BLaER1 treated with 17β-estradiol and CSF1 and Interleukin-3, amounts not matched to agents 10 nM and 100 nM (cell line): Measurements from ENCODE around the gene PLXNC1.

Experiments used
- H3K27ac ChIP-seq, 11 experiments: shearing (Covaris generic); formaldehyde crosslinking; 2 replicates each; pipeline ENCODE4 v1.8.1; 2022
- H3K27me3 ChIP-seq, 11 experiments: shearing (Covaris generic); formaldehyde crosslinking; 2 replicates each; pipeline ENCODE4 v1.8.1; 2022
- H3K36me3 ChIP-seq, 11 experiments: shearing (Covaris generic); formaldehyde crosslinking; 2 replicates each; pipeline ENCODE4 v1.8.1; 2022
- H3K4me1 ChIP-seq, 10 experiments: shearing (Covaris generic); formaldehyde crosslinking; 2 replicates each; pipeline ENCODE4 v1.8.1; 2022
- H3K4me2 ChIP-seq, 11 experiments: shearing (Covaris generic); formaldehyde crosslinking; 2 replicates each; pipeline ENCODE4 v1.8.1; 2022
- H3K4me3 ChIP-seq, 10 experiments: shearing (Covaris generic); formaldehyde crosslinking; 2 replicates each; pipeline ENCODE4 v1.8.1; 2022
- H3K9ac ChIP-seq, 11 experiments: shearing (Covaris generic); formaldehyde crosslinking; 2 replicates each; pipeline ENCODE4 v1.8.1; 2022
- H3K9me3 ChIP-seq, 11 experiments: shearing (Covaris generic); formaldehyde crosslinking; replicated peaks in 1 of 11; 2 replicates each; pipeline ENCODE4 v1.8.1; 2022
- H4K20me1 ChIP-seq, 11 experiments: shearing (Covaris generic); formaldehyde crosslinking; 2 replicates each; pipeline ENCODE4 v1.8.1; 2022
- Cebpa-rat ChIP-seq, 11 experiments: shearing (Covaris generic); IDR thresholded peaks; 2 replicates each; pipeline ENCODE4 v1.8.1; 2022

The PLXNC1 gene

GRCh38 chr12:94185801-94186200 lies 37.4 kb downstream of the PLXNC1 start:
- H4K20me1 ChIP-seq: peaks cover 0 to 4% (median 0%) of the 10 kb centered on the region in 11 experiments; a peak in 2 of 22 replicates
- TF ChIP-seq Cebpa-rat (IDR thresholded peaks at IDR 0.05): no peak
- H3K27ac ChIP-seq: no peak overlapping the region; a peak in 1 of 22 replicates
- peaks cover 9 to 30% (median 16%) of the 10 kb centered on the region in 10 experiments for H3K4me1 ChIP-seq
- no peak overlapping the region for H3K4me3 ChIP-seq
- peaks cover 0 to 21% (median 0%) of the 10 kb centered on the region in 11 experiments; a peak in 2 of 22 replicates for H3K36me3 ChIP-seq
- H3K9ac ChIP-seq: no peak overlapping the region
- peaks cover 0 to 7% (median 0%) of the 10 kb centered on the region in 11 experiments; a peak in 1 of 22 replicates for H3K9me3 ChIP-seq
- peaks cover 0 to 50% (median 0%) of the 10 kb centered on the region in 11 experiments; a peak in 4 of 22 replicates for H3K27me3 ChIP-seq
- peak overlapping the region in 8 of 11 experiments; percentile 5 to 59 (median 38); a peak in 14 of 22 replicates for H3K4me2 ChIP-seq

- TF ChIP-seq Cebpa-rat (IDR thresholded peaks at IDR 0.05): 0 out of 22 replicates have a peak, but pooled peaks of 1 of the 11 experiments have one; percentile 15
- Histone ChIP-seq H3K27me3 (peaks cover 0 to 47% (median 0%) of the 10 kb centered on the region in 11 experiments; a peak in 4 of 22 replicates), H3K36me3 (peaks cover 0 to 25% (median 0%) of the 10 kb centered on the region in 11 experiments; a peak in 3 of 22 replicates), H3K27ac (no peak overlapping the region), H3K9ac (no peak overlapping the region), H3K4me2 (no peak overlapping the region), H3K4me1 (peaks cover 2 to 22% (median 12%) of the 10 kb centered on the region in 10 experiments), H3K9me3 (peaks cover 0 to 7% (median 0%) of the 10 kb centered on the region in 11 experiments; a peak in 2 of 22 replicates), H4K20me1 (peaks cover 0 to 4% (median 0%) of the 10 kb centered on the region in 11 experiments; a peak in 1 of 22 replicates), H3K4me3 (no peak overlapping the region)
Measured at GRCh38 chr12:94186278-94187241, 38.2 kb downstream of the PLXNC1 start.

- H3K36me3 ChIP-seq: peaks cover 0 to 31% (median 0%) of the 10 kb centered on the region in 11 experiments; a peak in 5 of 22 replicates
- H3K27me3 ChIP-seq: peaks cover 0 to 43% (median 0%) of the 10 kb centered on the region in 11 experiments; a peak in 4 of 22 replicates
- peaks cover 0 to 4% (median 0%) of the 10 kb centered on the region in 11 experiments; a peak in 1 of 22 replicates for H4K20me1 ChIP-seq
- peaks cover 0 to 7% (median 5%) of the 10 kb centered on the region in 11 experiments; a peak in 10 of 22 replicates for H3K9me3 ChIP-seq
- H3K4me2 ChIP-seq: no peak overlapping the region
- no peak for TF ChIP-seq Cebpa-rat (IDR thresholded peaks at IDR 0.05)
- H3K9ac ChIP-seq: no peak overlapping the region
- H3K27ac ChIP-seq: no peak overlapping the region
- no peak overlapping the region for H3K4me3 ChIP-seq
- peaks cover 0 to 19% (median 12%) of the 10 kb centered on the region in 10 experiments; a peak in 18 of 20 replicates for H3K4me1 ChIP-seq
Measured at GRCh38 chr12:94187361-94187760, 39.0 kb downstream of the PLXNC1 start.

DNA sequence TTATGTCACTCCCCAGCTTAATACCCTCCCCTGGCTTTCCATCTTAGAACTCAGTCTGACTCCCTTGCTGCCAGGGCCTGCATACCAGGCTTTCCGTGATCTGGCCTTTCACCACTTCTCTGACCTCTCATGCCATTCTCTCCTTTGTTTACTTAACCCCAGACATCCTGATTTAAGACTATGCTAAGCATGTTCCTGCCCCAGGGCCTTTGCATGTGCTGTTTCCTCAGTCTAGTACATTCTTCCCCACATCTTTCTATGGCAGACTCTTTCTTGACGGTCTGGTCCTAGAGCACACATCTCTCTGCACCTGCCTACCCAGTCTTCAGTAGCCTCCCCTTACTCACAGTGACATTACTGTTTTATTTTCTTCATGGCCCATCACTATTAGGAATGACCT lies 42.2 kb downstream of the PLXNC1 start:
- H3K9ac ChIP-seq: no peak overlapping the region
- H3K36me3 ChIP-seq: peaks cover 0 to 53% (median 0%) of the 10 kb centered on the region in 11 experiments; a peak in 7 of 22 replicates
- H3K4me3 ChIP-seq: no peak overlapping the region
- H3K4me2 ChIP-seq: no peak overlapping the region
- TF ChIP-seq Cebpa-rat (IDR thresholded peaks at IDR 0.05): no peak
- no peaks in the 10 kb centered on the region for H4K20me1 ChIP-seq
- H3K9me3 ChIP-seq: peaks cover 5 to 29% (median 19%) of the 10 kb centered on the region in 11 experiments; a peak in 16 of 22 replicates
- no peak overlapping the region for H3K27ac ChIP-seq
- peaks cover 0 to 16% (median 0%) of the 10 kb centered on the region in 11 experiments; a peak in 4 of 22 replicates for H3K27me3 ChIP-seq
- peaks cover 0 to 13% (median 9%) of the 10 kb centered on the region in 10 experiments; a peak in 17 of 20 replicates for H3K4me1 ChIP-seq

DNA sequence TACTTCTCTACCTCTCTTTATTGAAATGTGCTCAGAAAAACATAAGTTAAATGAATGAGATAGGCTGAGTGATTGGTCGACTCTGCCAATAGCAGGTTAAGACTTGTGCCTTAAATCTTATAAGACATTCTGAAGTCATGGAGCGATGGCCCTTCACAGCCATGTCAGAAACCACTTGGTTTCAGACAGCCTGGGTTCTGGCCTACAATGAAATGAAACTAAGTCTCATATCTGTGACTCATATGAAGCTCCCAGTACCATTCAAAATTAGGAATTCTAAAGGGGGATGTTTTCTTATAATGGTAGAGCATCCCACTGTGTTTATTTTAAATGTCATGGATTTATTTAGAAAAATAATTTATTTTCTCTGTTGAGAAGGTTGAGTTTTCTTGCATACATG lies 42.6 kb downstream of the PLXNC1 start:
- Histone ChIP-seq H3K27me3 (peaks cover 0 to 12% (median 0%) of the 10 kb centered on the region in 11 experiments; a peak in 4 of 22 replicates), H3K27ac (no peak overlapping the region), H3K9ac (no peak overlapping the region), H3K4me1 (peaks cover 0 to 12% (median 8%) of the 10 kb centered on the region in 10 experiments; a peak in 11 of 20 replicates), H4K20me1 (no peaks in the 10 kb centered on the region), H3K9me3 (peaks cover 5 to 29% (median 19%) of the 10 kb centered on the region in 11 experiments; a peak in 16 of 22 replicates), H3K4me2 (no peak overlapping the region), H3K36me3 (peaks cover 0 to 53% (median 0%) of the 10 kb centered on the region in 11 experiments; a peak in 7 of 22 replicates), H3K4me3 (no peak overlapping the region)
- no peak for TF ChIP-seq Cebpa-rat (IDR thresholded peaks at IDR 0.05)

- Histone ChIP-seq H3K27me3 (peaks cover 0 to 6% (median 0%) of the 10 kb centered on the region in 11 experiments; a peak in 1 of 22 replicates), H3K4me1 (peaks cover 0 to 12% (median 8%) of the 10 kb centered on the region in 10 experiments; a peak in 11 of 20 replicates), H3K9ac (no peak overlapping the region), H3K4me3 (no peak overlapping the region), H3K27ac (no peak overlapping the region), H4K20me1 (no peaks in the 10 kb centered on the region), H3K36me3 (peaks cover 0 to 49% (median 0%) of the 10 kb centered on the region in 11 experiments; a peak in 7 of 22 replicates), H3K4me2 (no peak overlapping the region), H3K9me3 (peaks cover 5 to 29% (median 19%) of the 10 kb centered on the region in 11 experiments; a peak in 16 of 22 replicates)
- no peak for TF ChIP-seq Cebpa-rat (IDR thresholded peaks at IDR 0.05)
Measured at GRCh38 chr12:94191811-94192210, 43.4 kb downstream of the PLXNC1 start.

DNA sequence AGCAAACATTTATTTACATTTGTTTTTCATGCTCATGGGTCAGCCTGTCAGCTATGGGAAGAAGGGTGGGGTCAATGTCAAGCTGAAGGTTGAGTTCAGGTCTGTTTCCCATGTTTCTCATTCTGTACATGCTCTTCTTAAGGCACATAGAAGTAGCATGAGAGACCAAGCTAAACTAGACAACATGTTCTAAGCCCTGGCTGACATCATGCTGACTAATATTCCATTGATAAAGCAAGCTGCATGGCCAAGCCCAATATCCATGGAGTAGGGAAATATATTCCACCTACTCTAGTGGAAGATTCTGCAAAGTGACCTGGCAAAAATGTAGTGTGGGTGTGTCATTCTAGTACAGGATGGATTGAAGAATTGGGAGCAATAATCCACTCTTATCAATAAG lies 44.1 kb downstream of the PLXNC1 start:
- no peak for TF ChIP-seq Cebpa-rat (IDR thresholded peaks at IDR 0.05)
- no peaks in the 10 kb centered on the region for H4K20me1 ChIP-seq
- no peak overlapping the region for H3K4me3 ChIP-seq
- H3K36me3 ChIP-seq: peaks cover 0 to 47% (median 0%) of the 10 kb centered on the region in 11 experiments; a peak in 7 of 22 replicates
- H3K9me3 ChIP-seq: peaks cover 5 to 29% (median 19%) of the 10 kb centered on the region in 11 experiments; a peak in 16 of 22 replicates
- H3K27ac ChIP-seq: no peak overlapping the region
- no peak overlapping the region for H3K9ac ChIP-seq
- H3K4me1 ChIP-seq: peaks cover 0 to 12% (median 8%) of the 10 kb centered on the region in 10 experiments; a peak in 11 of 20 replicates
- H3K4me2 ChIP-seq: peak overlapping the region in 1 of 11 experiments; percentile 36; a peak in 2 of 22 replicates
- H3K27me3 ChIP-seq: peaks cover 0 to 5% (median 0%) of the 10 kb centered on the region in 11 experiments; a peak in 1 of 22 replicates

GRCh38 chr12:94193168-94193567 lies 44.8 kb downstream of the PLXNC1 start:
- Histone ChIP-seq H3K9ac (no peak overlapping the region), H3K9me3 (peaks cover 5 to 29% (median 19%) of the 10 kb centered on the region in 11 experiments; a peak in 16 of 22 replicates), H3K4me2 (peak overlapping the region in 6 of 11 experiments; percentile 5 to 36 (median 31); a peak in 9 of 22 replicates), H3K4me3 (no peak overlapping the region), H3K27me3 (no peaks in the 10 kb centered on the region), H3K4me1 (peaks cover 0 to 12% (median 8%) of the 10 kb centered on the region in 10 experiments; a peak in 11 of 20 replicates), H3K36me3 (peaks cover 0 to 49% (median 0%) of the 10 kb centered on the region in 11 experiments; a peak in 7 of 22 replicates), H3K27ac (no peak overlapping the region), H4K20me1 (no peaks in the 10 kb centered on the region)
- TF ChIP-seq Cebpa-rat (IDR thresholded peaks at IDR 0.05): no peak
